Activated CD8-positive, alpha-beta memory T cell treated with anti-CD3 and anti-CD28 coated beads, Interleukin-2, amount 50 U/mL, for 4 hours (primary cell): ENCODE measurements around the gene SOX13.

Experiments used
- DNase-seq: peaks from one replicate; pipeline ENCODE4 v3.0.0-alpha.2; 2020

Gene SOX13

GRCh38 chr1:204154568-204155255 is 81.8 kb downstream of the SOX13 start:
- no peak for DNase-seq

GRCh38 chr1:204155881-204156280 is 83.0 kb downstream of the SOX13 start:
- DNase-seq, result no peak

- DNase-seq, result no peak
Observed at GRCh38 chr1:204157962-204158361, 85.0 kb downstream of the SOX13 start.

GRCh38 chr1:204161609-204162493 is 88.9 kb downstream of the SOX13 start:
- DNase-seq, result no peak

GRCh38 chr1:204162494-204163074 is 89.7 kb downstream of the SOX13 start:
- DNase-seq, result peak; percentile 84

- DNase-seq, result no peak
Observed at GRCh38 chr1:204166219-204166618, 93.3 kb downstream of the SOX13 start, which contains the start of gene REN. Gene REN (minus strand): TSS chr1:204166337. CDS start chr1:204166293, 44 bp downstream.

GRCh38 chr1:204167730-204168129 is 94.8 kb downstream of the SOX13 start:
- DNase-seq, result no peak

- DNase-seq, result no peak
Observed at GRCh38 chr1:204169858-204170257, 96.9 kb downstream of the SOX13 start.

GRCh38 chr1:204170494-204171155 is 97.7 kb downstream of the SOX13 start:
- no peak for DNase-seq

- DNase-seq, result no peak
Observed at GRCh38 chr1:204171751-204172178, 98.8 kb downstream of the SOX13 start.

- no peak for DNase-seq
Observed at GRCh38 chr1:204172404-204173029, 99.6 kb downstream of the SOX13 start.

- no peak for DNase-seq
Observed at GRCh38 chr1:204174958-204175357, 102.0 kb downstream of the SOX13 start.

- DNase-seq, result no peak
Observed at GRCh38 chr1:204176049-204176448, 103.1 kb downstream of the SOX13 start.

GRCh38 chr1:204177133-204177532 is 104.2 kb downstream of the SOX13 start:
- no peak for DNase-seq
